GM12878 (cell line): Measurements from ENCODE around the gene CORO1A.
"Not testable (repeated sequence)": the region's sequence is repeated elsewhere in the genome, so short reads cannot be mapped to it uniquely, and the experiment has no call there.

ENCODE experiments used
- BMI1 ChIP-seq: fragments of 450-650 bp; IDR thresholded peaks from 2 replicates; pipeline ENCODE4 v1.6.1; 2016; ENCODE audit warnings: mild to moderate bottlenecking, moderate library complexity, borderline replicate concordance
- JUND ChIP-seq: IDR thresholded peaks from 2 replicates; pipeline ENCODE4 v1.6.1; 2012; ENCODE audit warnings: low read depth, mild to moderate bottlenecking, low read length, improper control_type of control experiment, moderate library complexity
- POLR2A ChIP-seq: IDR thresholded peaks from 2 replicates; pipeline ENCODE4 v1.6.1; 2011; ENCODE audit warnings: low read depth, mild to moderate bottlenecking, low read length
- REST ChIP-seq: IDR thresholded peaks from 2 replicates; pipeline ENCODE4 v1.6.1; 2012; ENCODE audit warnings: mild to moderate bottlenecking, low read depth, low read length
- SMAD1 ChIP-seq: fragments of 450-650 bp; IDR thresholded peaks from 2 replicates; pipeline ENCODE4 v1.6.1; 2018; ENCODE audit warnings: mild to moderate bottlenecking, low read depth; ENCODE audit not compliant: partially characterized antibody
- TARDBP ChIP-seq: IDR thresholded peaks from 2 replicates; pipeline ENCODE4 v1.6.1; 2016; ENCODE audit warnings: borderline replicate concordance
- ZZZ3 ChIP-seq: IDR thresholded peaks from 2 replicates; pipeline ENCODE4 v1.6.1; 2011; ENCODE audit warnings: low read depth; ENCODE audit not compliant: control insufficient read depth, insufficient read length
- TF ChIP-seq, protein P1 (sequence below): fragments of 450-650 bp; IDR thresholded peaks from 2 replicates; pipeline ENCODE4 v1.6.1; 2017; ENCODE audit warnings: antibody characterized with exemption, mild to moderate bottlenecking, moderate library complexity
- TF ChIP-seq, protein P2 (sequence below): fragments of 450-650 bp; conservative IDR thresholded peaks from 2 replicates; pipeline ENCODE4 v1.6.1; 2017; ENCODE audit warnings: mild to moderate bottlenecking, moderate library complexity

DNA sequence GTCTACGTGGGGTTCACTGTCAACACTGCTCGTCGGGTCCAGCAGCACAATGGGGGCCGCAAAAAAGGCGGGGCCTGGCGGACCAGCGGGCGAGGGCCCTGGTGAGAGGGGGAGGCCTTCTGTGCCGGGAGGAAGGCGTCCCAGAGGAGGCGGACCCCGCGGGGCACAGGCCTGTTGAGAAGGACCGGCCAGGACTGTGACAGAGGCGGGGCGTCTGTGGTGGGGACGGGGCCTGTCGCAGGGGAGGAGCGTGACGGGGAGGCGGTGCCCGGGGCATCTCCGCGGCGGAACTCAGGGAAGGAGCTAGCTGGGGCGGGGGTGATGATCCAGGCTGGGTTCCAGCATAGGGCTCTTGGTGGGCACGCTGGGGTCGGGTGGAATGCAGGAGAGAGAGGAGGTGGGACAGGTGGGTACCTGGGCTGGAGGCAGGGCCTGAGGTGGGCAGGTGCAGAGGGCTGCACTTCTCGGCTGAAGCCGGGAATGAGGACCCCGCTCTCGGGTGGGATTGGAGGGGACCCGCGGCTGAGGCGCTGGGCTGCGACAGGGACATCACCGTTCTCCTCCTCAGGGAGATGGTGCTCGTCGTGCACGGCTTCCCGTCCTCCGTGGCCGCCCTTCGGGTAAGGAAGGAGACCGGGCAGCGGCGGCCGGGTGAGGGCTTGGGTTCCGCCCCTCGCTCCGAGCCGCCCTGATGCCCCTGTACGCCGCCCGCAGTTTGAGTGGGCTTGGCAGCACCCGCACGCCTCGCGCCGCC lies 10.9 kb downstream of the CORO1A start:
- not testable (repeated sequence) for TF ChIP-seq REST, JUND, ZZZ3, BMI1, TARDBP, SMAD1, POLR2A
- TF ChIP-seq, protein P1, sequence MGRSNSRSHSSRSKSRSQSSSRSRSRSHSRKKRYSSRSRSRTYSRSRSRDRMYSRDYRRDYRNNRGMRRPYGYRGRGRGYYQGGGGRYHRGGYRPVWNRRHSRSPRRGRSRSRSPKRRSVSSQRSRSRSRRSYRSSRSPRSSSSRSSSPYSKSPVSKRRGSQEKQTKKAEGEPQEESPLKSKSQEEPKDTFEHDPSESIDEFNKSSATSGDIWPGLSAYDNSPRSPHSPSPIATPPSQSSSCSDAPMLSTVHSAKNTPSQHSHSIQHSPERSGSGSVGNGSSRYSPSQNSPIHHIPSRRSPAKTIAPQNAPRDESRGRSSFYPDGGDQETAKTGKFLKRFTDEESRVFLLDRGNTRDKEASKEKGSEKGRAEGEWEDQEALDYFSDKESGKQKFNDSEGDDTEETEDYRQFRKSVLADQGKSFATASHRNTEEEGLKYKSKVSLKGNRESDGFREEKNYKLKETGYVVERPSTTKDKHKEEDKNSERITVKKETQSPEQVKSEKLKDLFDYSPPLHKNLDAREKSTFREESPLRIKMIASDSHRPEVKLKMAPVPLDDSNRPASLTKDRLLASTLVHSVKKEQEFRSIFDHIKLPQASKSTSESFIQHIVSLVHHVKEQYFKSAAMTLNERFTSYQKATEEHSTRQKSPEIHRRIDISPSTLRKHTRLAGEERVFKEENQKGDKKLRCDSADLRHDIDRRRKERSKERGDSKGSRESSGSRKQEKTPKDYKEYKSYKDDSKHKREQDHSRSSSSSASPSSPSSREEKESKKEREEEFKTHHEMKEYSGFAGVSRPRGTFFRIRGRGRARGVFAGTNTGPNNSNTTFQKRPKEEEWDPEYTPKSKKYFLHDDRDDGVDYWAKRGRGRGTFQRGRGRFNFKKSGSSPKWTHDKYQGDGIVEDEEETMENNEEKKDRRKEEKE, result not testable (repeated sequence)
- TF ChIP-seq, protein P2, sequence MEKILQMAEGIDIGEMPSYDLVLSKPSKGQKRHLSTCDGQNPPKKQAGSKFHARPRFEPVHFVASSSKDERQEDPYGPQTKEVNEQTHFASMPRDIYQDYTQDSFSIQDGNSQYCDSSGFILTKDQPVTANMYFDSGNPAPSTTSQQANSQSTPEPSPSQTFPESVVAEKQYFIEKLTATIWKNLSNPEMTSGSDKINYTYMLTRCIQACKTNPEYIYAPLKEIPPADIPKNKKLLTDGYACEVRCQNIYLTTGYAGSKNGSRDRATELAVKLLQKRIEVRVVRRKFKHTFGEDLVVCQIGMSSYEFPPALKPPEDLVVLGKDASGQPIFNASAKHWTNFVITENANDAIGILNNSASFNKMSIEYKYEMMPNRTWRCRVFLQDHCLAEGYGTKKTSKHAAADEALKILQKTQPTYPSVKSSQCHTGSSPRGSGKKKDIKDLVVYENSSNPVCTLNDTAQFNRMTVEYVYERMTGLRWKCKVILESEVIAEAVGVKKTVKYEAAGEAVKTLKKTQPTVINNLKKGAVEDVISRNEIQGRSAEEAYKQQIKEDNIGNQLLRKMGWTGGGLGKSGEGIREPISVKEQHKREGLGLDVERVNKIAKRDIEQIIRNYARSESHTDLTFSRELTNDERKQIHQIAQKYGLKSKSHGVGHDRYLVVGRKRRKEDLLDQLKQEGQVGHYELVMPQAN, result not testable (repeated sequence)
